DMS153 treated with DMSO at 0.1 percent for 48 hours (cell line): ENCODE results near the gene SAMM50.

Experiments used
- DNase-seq: peaks from one replicate; lab custom pipeline; 2025; ENCODE audit not compliant: unreplicated experiment; lab: John Stamatoyannopoulos, UW

SAMM50 gene

DNA sequence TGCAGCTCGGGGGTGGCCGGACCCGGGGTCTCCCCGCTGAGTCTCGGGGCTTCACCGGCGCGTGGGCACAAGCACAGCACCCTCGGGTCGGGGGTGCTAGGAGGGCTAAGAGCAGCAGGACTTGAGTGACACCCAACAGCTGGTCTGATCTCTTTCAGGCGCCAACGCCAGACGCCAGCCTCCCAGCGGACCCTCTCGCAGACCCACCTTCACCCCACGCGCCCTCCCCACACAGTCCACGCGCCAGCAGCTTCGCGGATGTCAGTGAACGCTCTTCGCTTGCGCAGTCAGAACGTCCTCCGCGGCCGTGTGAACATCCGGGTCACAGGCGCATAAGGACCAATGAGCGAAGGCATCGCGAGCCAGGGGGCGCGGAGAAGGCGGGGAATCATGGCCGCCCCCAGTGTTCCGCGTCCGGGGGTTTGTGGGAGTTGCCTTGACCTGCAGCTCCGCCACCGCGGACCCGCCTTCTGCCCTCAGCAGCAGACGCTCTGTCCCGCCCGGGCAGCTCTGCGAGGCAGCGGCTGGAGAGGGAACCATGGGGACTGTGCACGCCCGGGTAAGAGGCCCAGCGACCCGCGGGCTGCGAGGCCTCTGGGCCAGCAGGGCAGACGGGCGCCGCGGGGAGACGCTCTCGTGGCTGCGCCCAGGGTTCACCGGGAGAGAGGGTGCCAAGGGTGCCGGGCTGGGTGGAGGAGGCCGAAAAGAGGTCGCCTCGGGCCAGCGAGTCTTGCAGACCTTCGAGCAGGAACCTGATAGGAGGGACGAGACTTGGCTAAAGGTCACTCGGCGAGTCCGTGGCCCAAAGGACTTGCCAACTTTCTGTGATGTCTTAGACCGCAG, at the start of gene SAMM50:
Gene SAMM50 (plus strand): TSS at position 403 of the 843 bp plus-strand sequence. CDS start 136 bp downstream, at position 539.
- DNase-seq: peak; percentile 85

GRCh38 chr22:43905681-43906080, 49.6 kb upstream of the SAMM50 start:
- no peak for DNase-seq

- no peak for DNase-seq
These were observed 45.5 kb upstream of the SAMM50 start for GRCh38 chr22:43909708-43910107.

DNA sequence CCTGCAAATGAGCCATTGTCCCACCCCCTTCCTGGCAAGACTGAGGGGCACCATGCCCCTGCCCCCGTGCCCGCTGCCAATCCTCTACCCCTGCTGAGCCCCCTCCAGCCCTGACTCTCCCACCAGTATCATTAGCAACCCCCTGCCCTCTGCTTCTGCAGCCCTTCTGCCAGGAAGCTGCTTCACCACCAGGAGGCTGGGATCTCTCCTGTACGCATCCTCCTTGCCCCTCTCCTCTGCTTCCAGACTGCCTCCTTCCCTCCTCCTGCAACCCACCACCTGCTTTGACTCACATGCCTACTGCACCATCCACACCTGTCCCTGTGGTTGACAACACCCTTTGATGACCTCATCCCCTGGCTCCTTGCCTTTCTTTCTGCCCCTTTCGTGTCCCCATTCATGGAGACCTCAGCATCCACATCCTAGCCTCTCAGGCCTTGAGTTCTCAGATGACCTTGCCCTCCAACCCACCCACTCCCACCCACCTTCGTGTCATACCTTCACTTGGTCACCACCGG, 45.0 kb upstream of the SAMM50 start:
- DNase-seq: no peak

DNA sequence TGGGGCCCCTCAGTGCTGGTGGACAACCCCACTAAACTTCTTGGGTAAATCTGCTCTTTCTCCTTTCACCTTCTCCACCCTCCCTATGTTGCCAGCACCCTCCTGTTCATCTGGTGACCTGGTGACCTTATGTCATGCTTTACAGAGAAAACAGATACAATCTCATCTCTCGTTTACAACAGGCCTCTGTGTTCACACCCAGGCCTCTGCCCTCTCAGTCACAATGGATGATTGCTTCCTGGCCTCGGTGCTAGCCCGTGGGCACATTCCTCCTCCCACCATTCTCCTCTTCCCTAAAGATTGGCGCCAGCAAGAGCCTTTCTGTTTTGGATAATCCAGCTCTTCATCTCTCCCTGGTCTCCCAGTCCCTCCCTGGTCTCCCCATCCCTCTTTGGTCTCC, 43.9 kb upstream of the SAMM50 start:
- DNase-seq: no peak

DNA sequence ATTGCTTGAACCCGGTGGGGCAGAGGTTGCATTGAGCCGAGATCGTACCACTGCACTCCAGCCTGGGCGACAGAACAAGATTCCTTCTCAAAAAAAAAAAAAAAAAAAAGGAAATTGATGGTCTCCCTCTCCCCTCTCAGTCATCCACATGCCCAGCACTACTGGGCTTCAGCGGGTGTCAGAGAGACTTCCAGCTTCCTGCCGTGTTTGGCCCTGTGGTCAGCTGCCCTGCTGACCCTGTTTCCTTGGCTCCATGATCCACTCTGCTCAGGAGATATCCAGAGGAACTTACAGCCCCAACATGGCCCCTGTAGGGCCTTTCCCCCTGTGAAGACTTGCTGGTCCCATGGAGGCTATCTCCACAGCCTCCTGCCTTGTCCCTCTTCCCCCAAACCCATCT, 37.7 kb upstream of the SAMM50 start:
- DNase-seq: no peak

GRCh38 chr22:43919106-43919973, 35.9 kb upstream of the SAMM50 start:
- no peak for DNase-seq

DNA sequence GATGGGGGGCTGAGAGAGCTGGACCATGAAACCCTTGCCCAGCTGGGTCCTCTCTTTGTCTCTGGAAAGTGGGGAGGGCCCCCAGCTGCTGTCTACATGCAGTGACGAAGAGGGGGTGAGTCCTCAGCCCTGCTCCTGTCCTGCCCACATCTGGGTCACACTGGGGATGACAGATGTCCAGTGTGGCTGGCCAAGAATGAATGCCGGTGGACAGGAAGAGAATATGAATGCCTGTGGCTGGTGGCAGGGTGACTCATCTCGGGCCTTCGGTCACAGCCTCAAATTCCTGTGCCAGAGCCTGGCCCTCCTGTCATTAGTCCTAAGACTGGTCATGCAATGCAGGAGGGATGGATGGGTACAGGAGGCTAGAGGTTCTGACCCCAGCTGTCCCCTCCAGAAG, 33.9 kb upstream of the SAMM50 start:
- DNase-seq: no peak

GRCh38 chr22:43922123-43922522, 33.1 kb upstream of the SAMM50 start:
- no peak for DNase-seq

DNA sequence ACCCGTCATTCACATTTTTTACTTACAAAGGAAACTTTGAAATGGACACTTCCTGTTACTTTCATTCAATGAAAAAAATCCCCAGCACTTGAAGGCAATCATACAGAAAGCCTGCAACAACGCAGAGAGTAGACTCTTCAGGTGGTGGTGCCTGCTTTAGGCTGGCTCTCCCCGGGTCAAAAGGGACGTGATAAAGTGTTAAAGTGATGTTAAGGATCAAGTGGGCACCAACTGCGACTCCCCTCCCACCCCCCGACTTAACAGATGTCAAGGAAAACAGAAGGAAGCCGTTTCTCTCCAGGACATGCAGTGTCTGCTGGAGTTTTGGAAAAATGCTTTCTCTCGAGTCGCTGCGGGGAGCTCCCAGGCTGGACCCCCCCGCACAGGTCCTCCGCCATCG, 32.1 kb upstream of the SAMM50 start:
- peak; percentile 14 for DNase-seq

- peak; percentile 43 for DNase-seq
These were observed 31.4 kb upstream of the SAMM50 start, which contains the start of gene PNPLA3 for GRCh38 chr22:43923631-43924464. Gene PNPLA3 (plus strand): TSS chr22:43923805. CDS start chr22:43923912, 107 bp downstream.

DNA sequence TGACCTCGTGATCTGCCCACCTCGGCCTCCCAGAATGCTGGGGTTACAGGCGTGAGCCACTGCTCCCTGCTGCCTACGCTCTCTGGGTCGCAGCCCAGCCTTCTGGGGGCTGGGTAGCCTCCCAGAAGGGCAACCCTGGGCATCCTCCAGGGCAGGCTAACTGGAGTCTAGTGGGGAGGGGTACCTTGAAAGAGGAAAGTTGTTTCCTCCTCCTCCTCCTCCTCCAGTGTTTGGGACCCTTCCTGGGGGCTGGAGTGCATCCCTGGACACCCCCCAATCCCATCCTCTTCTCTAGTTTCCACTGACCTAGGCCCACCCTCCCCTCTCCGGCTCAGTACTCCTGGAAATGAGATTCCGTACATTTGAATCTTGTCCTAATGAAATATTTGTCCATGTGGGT, 30.4 kb upstream of the SAMM50 start:
- DNase-seq: no peak

DNA sequence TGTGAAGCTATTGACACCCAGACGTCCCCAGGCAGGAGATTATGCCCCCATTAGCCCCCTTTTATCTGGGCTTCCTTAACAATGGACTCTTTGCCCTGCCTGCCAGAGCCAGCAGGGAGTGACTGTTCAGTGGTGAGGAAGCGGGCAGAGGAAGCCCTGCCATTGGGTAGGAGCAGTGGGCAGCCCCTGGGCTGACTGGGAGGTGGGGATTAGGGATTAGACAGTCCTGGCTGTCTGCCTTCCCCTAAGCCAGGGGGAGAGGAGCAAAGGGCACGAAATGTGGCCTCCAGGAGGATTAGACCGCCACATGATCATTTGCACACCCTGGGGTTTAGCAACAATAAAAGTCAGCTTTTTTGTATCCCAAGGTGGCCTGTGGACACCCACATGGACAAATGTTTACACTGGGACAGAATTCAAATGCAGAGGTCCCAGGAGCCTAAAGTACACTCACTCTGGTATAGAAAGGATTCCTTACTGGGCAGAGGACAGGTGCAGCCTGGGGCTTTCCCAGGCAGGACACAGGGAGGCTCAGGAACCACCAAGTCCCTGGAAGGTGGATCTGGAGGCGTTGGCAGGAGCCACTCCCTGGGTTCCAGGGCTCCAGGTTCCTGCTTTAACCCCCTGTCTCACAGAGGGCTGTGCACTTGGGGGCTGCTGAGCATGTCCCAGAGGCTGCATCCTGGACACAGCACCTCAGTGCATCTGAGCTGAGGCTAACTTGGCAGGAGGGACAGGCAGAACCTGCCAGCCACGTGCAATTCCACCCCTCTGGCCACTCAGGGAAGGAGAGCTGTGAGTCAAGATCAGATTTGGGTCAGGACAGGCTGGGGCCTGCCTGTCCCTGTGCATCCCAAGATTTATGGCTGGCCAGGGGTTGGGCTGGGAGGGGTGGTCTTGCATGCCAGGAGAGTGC, 29.6 kb upstream of the SAMM50 start:
- no peak for DNase-seq

- no peak for DNase-seq
These were observed 28.9 kb upstream of the SAMM50 start for GRCh38 chr22:43926349-43926710.

- DNase-seq: no peak
These were observed 26.8 kb upstream of the SAMM50 start for GRCh38 chr22:43928468-43928867.

- no peak for DNase-seq
These were observed 26.3 kb upstream of the SAMM50 start for GRCh38 chr22:43928908-43929307.

GRCh38 chr22:43931771-43932170, 23.5 kb upstream of the SAMM50 start:
- DNase-seq: no peak

DNA sequence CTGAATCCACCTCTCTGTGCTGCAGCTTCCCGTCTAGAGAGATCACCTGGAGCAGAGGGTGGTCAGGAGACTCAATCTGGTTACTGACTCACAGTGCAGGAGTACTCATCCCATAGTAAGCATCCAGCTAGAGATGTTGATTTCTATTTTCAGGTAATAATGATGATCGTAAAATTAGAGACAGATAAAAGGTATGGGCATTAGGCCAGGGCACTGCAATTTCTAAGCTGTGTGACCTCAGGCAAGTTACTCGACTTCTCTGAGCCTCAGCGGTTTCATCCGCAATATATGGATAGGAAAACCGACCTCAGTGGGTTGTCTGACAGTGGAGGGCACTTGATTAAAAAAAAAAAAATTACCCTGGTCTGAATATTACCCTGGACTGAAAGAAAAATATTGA, 13.8 kb upstream of the SAMM50 start:
- no peak for DNase-seq

DNA sequence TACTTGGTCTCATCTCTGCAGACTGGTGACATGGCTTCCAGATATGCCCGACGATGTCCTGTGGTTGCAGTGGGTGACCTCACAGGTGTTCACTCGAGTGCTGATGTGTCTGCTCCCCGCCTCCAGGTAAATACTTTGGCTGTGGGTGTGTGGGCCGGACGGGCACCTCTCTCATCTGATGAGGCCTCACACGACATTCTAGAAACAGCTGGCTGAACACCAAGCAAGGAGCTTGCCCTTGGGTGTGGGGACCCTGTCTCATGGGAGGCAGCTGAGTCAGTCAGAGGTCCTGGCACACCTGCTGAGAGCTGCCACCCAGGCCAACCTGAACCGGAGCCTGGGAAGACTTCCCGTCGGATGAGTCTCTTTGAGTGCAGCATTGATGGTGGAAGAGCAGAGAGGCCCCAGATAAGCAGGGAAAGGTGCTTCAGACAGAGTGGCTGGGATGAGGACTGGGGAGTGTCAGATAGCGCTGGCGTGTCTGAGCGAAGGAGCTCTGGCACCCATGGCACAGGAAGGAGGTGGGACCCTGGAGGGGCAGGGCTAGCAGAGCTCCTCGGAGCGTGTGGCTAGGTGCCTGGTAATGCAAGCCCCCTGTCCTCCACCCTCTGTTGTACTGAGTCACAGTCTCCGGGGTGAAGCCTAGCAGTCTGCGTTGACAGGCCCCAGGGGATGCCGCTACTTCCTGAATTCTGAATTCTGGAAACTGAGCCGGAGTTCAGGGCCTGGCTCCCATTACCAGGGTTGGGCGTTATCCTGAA, 10.4 kb upstream of the SAMM50 start:
- no peak for DNase-seq
